HCT116 (cell line): ENCODE data around the gene PCYT1A. TPM values are rescaled to one million over a fixed set of nuclear protein-coding genes. Genes with fewer than 3 reads are reported as not detected.

Source experiments
- ATAC-seq: fragments of 200-7000 bp; cut with Tn5 transposase; 2 replicates; pipeline ENCODE4 v1.9.1; 2020; ENCODE audit warnings: mild to moderate bottlenecking, moderate library complexity
- BruUV-seq: library from RNA; stranded (reverse); fragments of 400-500 nt; replicated peaks from 2 replicates; lab custom pipeline; 2021; lab: Mats Ljungman, UMichigan
- CTCF ChIA-PET: fragments of 300-600 bp; sonication (Branson Sonifier 250); formaldehyde crosslinking; loops from one replicate; lab custom pipeline; 2021; ENCODE audit warnings: antibody characterized with exemption; lab: Charles Lee
- POLR2A ChIA-PET: fragments of 300-600, 350-600 bp; sonication (Branson Sonifier 250); formaldehyde crosslinking; loops from one replicate; lab custom pipeline; 2021; ENCODE audit warnings: antibody characterized with exemption; lab: Charles Lee
- RAD21 ChIA-PET, 2 experiments: fragments of 300-600 bp; sonication (Branson Sonifier 250); formaldehyde crosslinking; loops; one replicate each; lab custom pipeline; 2023; ENCODE audit warnings: low total read pairs in 2 of 2; ENCODE audit not compliant: uncharacterized antibody in 2 of 2, unreplicated experiment in 2 of 2, low non-redundant PET in 1 of 2; lab: Charles Lee
- DNase-seq: peaks from one replicate; pipeline ENCODE4 v3.0.0-alpha.2; 2010; ENCODE audit warnings: low read depth, low spot score
- H2AFZ ChIP-seq: fragments of 200-600 bp; shearing (Covaris generic), sonication (generic); 2 replicates; pipeline ENCODE4 v1.6.1; 2017; ENCODE audit warnings: low read depth, mixed run types, mixed read lengths, antibody characterized with exemption, low read length; ENCODE audit not compliant: poor library complexity, severe bottlenecking
- H3K27ac ChIP-seq: 2 replicates; pipeline ENCODE4 v1.5.1; 2012; ENCODE audit warnings: low read depth, low read length
- H3K27me3 ChIP-seq: fragments of 200-600 bp; sonication (generic); 2 replicates; pipeline ENCODE4 v1.6.1; 2016; ENCODE audit warnings: mixed run types, low read length, mixed read lengths; ENCODE audit not compliant: insufficient read depth
- H3K36me3 ChIP-seq, 2 experiments: fragments of 200-500 bp in 1 of 2; fragments of 200-600 bp in 1 of 2; sonication (Bioruptor generic) in 1 of 2; sonication (generic) in 1 of 2; 2 replicates each; pipeline versions ENCODE4 v1.5.1 to v1.6.1; 2014 to 2016; ENCODE audit warnings: low read length in 2 of 2, inconsistent platforms in 1 of 2, mixed read lengths in 1 of 2, mixed run types in 1 of 2; ENCODE audit not compliant: insufficient read depth in 2 of 2, control insufficient read depth in 1 of 2
- H3K4me1 ChIP-seq, 2 experiments: fragments of 200-600 bp in 1 of 2; sonication (generic) in 1 of 2; 2 replicates each; pipeline versions ENCODE4 v1.5.1 to v1.6.1; 2012 to 2017; ENCODE audit warnings: low read length in 2 of 2, inconsistent platforms in 1 of 2, mild to moderate bottlenecking in 1 of 2, mixed read lengths in 1 of 2, mixed run types in 1 of 2, moderate library complexity in 1 of 2; ENCODE audit not compliant: insufficient read depth in 2 of 2, control insufficient read depth in 1 of 2
- H3K4me2 ChIP-seq: fragments of 200-600 bp; sonication (generic); 2 replicates; pipeline ENCODE4 v1.6.1; 2017; ENCODE audit warnings: mixed run types, low read length, mixed read lengths
- H3K4me3 ChIP-seq, 2 experiments: fragments of 200-600 bp in 1 of 2; sonication (generic) in 1 of 2; replicated peaks in 1 of 2; 2 replicates each; pipeline ENCODE4 v1.5.1; 2011 to 2016; ENCODE audit warnings: low read length in 2 of 2, control low read depth in 1 of 2, low read depth in 1 of 2, mild to moderate bottlenecking in 1 of 2, mixed read lengths in 1 of 2, mixed run types in 1 of 2
- H3K79me2 ChIP-seq: fragments of 200-600 bp; sonication (generic); 2 replicates; pipeline ENCODE4 v1.6.1; 2017; ENCODE audit warnings: mild to moderate bottlenecking, mixed run types, low read length, moderate library complexity, mixed read lengths; ENCODE audit not compliant: insufficient read depth
- H3K9ac ChIP-seq: fragments of 200-600 bp; sonication (generic); 2 replicates; pipeline ENCODE4 v1.6.1; 2016; ENCODE audit warnings: low read length, mixed read lengths
- H3K9me2 ChIP-seq: fragments of 200-600 bp; sonication (generic), shearing (Covaris generic); 2 replicates; pipeline ENCODE4 v1.6.1; 2017; ENCODE audit warnings: mixed run types, mild to moderate bottlenecking, moderate library complexity; ENCODE audit not compliant: insufficient read depth
- H3K9me3 ChIP-seq, 2 experiments: fragments of 200-500 bp in 1 of 2; fragments of 200-600 bp in 1 of 2; sonication (Bioruptor generic) in 1 of 2; sonication (generic) in 1 of 2; 2 replicates each; pipeline ENCODE4 v1.6.1; 2014 to 2017; ENCODE audit warnings: low read length in 2 of 2, mixed read lengths in 2 of 2, inconsistent platforms in 1 of 2, low read depth in 1 of 2, mild to moderate bottlenecking in 1 of 2, mixed run types in 1 of 2, moderate library complexity in 1 of 2; ENCODE audit not compliant: control insufficient read depth in 1 of 2, insufficient read depth in 1 of 2
- H4K20me1 ChIP-seq: fragments of 200-600 bp; sonication (generic), shearing (Covaris generic); 2 replicates; pipeline ENCODE4 v1.6.1; 2017; ENCODE audit warnings: mixed run types, mild to moderate bottlenecking, moderate library complexity; ENCODE audit not compliant: insufficient read depth
- CBX3 ChIP-seq: IDR thresholded peaks from 2 replicates; pipeline ENCODE4 v1.6.1; 2012; ENCODE audit warnings: low read depth
- CTCF ChIP-seq, 3 experiments: fragments of 200-600 bp in 1 of 3; sonication (generic) in 1 of 3; IDR thresholded peaks in 2 of 3; conservative IDR thresholded peaks in 1 of 3; 2 replicates each; pipeline ENCODE4 v1.5.1; 2012 to 2017; ENCODE audit warnings: low read depth in 2 of 3, low read length in 2 of 3, antibody characterized with exemption in 1 of 3, borderline replicate concordance in 1 of 3, control low read depth in 1 of 3, mild to moderate bottlenecking in 1 of 3, mixed read lengths in 1 of 3, mixed run types in 1 of 3, moderate library complexity in 1 of 3; ENCODE audit not compliant: insufficient read depth in 1 of 3
- EGR1 ChIP-seq: IDR thresholded peaks from 2 replicates; pipeline ENCODE4 v1.6.1; 2012; ENCODE audit warnings: low read depth
- EZH2 ChIP-seq: fragments of 200-600 bp; sonication (generic); IDR thresholded peaks from 2 replicates; pipeline ENCODE4 v1.6.1; 2017; ENCODE audit warnings: antibody characterized with exemption, mixed run types
- JUND ChIP-seq: IDR thresholded peaks from 2 replicates; pipeline ENCODE4 v1.6.1; 2012
- SIN3A ChIP-seq: IDR thresholded peaks from 2 replicates; pipeline ENCODE4 v1.6.1; 2012; ENCODE audit warnings: low read depth
- SRF ChIP-seq: IDR thresholded peaks from 2 replicates; pipeline ENCODE4 v1.6.1; 2012; ENCODE audit warnings: low read depth
- TCF7L2 ChIP-seq: IDR thresholded peaks from 2 replicates; pipeline ENCODE4 v1.7.0; 2011; ENCODE audit warnings: borderline replicate concordance, inconsistent platforms; ENCODE audit not compliant: insufficient read depth, insufficient read length; ENCODE audit errors: extremely low read depth
- ZNF274 ChIP-seq: fragments of 200-500 bp; sonication (Bioruptor generic); IDR thresholded peaks from 2 replicates; pipeline ENCODE4 v1.6.1; 2014; ENCODE audit warnings: mild to moderate bottlenecking, low read depth, low read length, inconsistent platforms
- intact Hi-C: fragments of 100-400 bp; cut with micrococcal nuclease; formaldehyde crosslinking; loops from 2 replicates; pipeline ENCODE4 v1.10.0; 2022
- total RNA-seq: library from RNA; stranded (reverse); gene quantifications from one replicate; pipeline ENCODE4 v1.2.1, GENCODE V29; 2021; ENCODE audit not compliant: unreplicated experiment
- TF ChIP-seq, protein P1 (sequence below): IDR thresholded peaks from 2 replicates; pipeline ENCODE4 v1.6.1; 2012; ENCODE audit warnings: low read depth

PCYT1A gene
- total RNA-seq, 1 experiment from 2014 or later: 32.1 TPM

GRCh38 chr3:196215493-196216020 lies 72.0 kb downstream of the PCYT1A start:
- DNase-seq (no peak), ATAC-seq (no peak)
- H3K4me3 ChIP-seq: no peak overlapping the region
- H3K27me3 ChIP-seq: no peaks in the 10 kb centered on the region
- no peak for TF ChIP-seq CBX3
- TF ChIP-seq TCF7L2: no peak
- TF ChIP-seq JUND: no peak
- TF ChIP-seq, protein P1, sequence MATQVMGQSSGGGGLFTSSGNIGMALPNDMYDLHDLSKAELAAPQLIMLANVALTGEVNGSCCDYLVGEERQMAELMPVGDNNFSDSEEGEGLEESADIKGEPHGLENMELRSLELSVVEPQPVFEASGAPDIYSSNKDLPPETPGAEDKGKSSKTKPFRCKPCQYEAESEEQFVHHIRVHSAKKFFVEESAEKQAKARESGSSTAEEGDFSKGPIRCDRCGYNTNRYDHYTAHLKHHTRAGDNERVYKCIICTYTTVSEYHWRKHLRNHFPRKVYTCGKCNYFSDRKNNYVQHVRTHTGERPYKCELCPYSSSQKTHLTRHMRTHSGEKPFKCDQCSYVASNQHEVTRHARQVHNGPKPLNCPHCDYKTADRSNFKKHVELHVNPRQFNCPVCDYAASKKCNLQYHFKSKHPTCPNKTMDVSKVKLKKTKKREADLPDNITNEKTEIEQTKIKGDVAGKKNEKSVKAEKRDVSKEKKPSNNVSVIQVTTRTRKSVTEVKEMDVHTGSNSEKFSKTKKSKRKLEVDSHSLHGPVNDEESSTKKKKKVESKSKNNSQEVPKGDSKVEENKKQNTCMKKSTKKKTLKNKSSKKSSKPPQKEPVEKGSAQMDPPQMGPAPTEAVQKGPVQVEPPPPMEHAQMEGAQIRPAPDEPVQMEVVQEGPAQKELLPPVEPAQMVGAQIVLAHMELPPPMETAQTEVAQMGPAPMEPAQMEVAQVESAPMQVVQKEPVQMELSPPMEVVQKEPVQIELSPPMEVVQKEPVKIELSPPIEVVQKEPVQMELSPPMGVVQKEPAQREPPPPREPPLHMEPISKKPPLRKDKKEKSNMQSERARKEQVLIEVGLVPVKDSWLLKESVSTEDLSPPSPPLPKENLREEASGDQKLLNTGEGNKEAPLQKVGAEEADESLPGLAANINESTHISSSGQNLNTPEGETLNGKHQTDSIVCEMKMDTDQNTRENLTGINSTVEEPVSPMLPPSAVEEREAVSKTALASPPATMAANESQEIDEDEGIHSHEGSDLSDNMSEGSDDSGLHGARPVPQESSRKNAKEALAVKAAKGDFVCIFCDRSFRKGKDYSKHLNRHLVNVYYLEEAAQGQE: no peak
- no peak for TF ChIP-seq EZH2
- no peak for TF ChIP-seq EGR1
- TF ChIP-seq SRF: no peak
- TF ChIP-seq CTCF (IDR thresholded peaks at IDR 0.05 in 2 of 3, conservative IDR thresholded peaks at IDR 0.05 in 1 of 3; ENCODE audit: borderline replicate concordance in 1 of 3, insufficient read depth in 1 of 3, low read depth in 2 of 3, low read length in 2 of 3): no peak
- TF ChIP-seq SIN3A: no peak
- TF ChIP-seq ZNF274: no peak
- CTCF ChIA-PET: no interaction called here
- no peak overlapping the region for H3K27ac ChIP-seq
- no TSS peak for BruUV-seq
- intact Hi-C loops: no loop called here
- H3K36me3 ChIP-seq: no peaks in the 10 kb centered on the region
- RAD21 ChIA-PET: no interaction called here
- H3K79me2 ChIP-seq: no peaks in the 10 kb centered on the region
- no peaks in the 10 kb centered on the region for H4K20me1 ChIP-seq
- H3K4me2 ChIP-seq: no peak overlapping the region
- no peaks in the 10 kb centered on the region for H3K9me2 ChIP-seq
- H2AFZ ChIP-seq: no peak overlapping the region
- no peak overlapping the region for H3K9ac ChIP-seq
- H3K9me3 ChIP-seq: no peaks in the 10 kb centered on the region
- POLR2A ChIA-PET: no interaction called here
- no peaks in the 10 kb centered on the region for H3K4me1 ChIP-seq
